ENCODE measurements around the gene MORN4. TPM values are rescaled to one million over a fixed set of nuclear protein-coding genes. Genes with fewer than 3 reads are reported as not detected.

MORN4 gene
- total and polyA plus RNA-seq, 2 of the 13 experiments (the other 11 are each of a cell fraction or from before 2014, with no cell fraction given), result 3.4 to 9.1 TPM

GRCh38 chr10:97640174-97640867 is 7.0 kb upstream of the MORN4 start, which contains the start of gene PI4K2A (continued):
- TF ChIP-seq E2F1 (CRISPR knock-in tag; IDR thresholded peaks at IDR 0.05), result peak; percentile 55; the same call in 1 of the 2 replicates
- TF ChIP-seq RBFOX2 (IDR thresholded peaks at IDR 0.05; ENCODE audit: low read depth, low read length), result peak; percentile 78
- TF ChIP-seq CREB1 (IDR thresholded peaks at IDR 0.05), result peak; percentile 89
- peak; percentile 81 for TF ChIP-seq CREB1 (CRISPR knock-in tag; IDR thresholded peaks at IDR 0.05)
- peak; percentile 98 for TF ChIP-seq ZMYM3 (CRISPR knock-in tag; IDR thresholded peaks at IDR 0.05)
- TF ChIP-seq RFX1 (IDR thresholded peaks at IDR 0.05), result no peak; the same call in 1 of the 2 replicates
- TF ChIP-seq ATF7 (IDR thresholded peaks at IDR 0.05), result no peak
- no peak for TF ChIP-seq ATF7 (CRISPR knock-in tag; IDR thresholded peaks at IDR 0.05)
- TF ChIP-seq SOX5 (CRISPR knock-in tag; IDR thresholded peaks at IDR 0.05; ENCODE audit: borderline replicate concordance), result 0 out of 2 replicates have a peak, but pooled peaks have one; percentile 26
- TF ChIP-seq REST (IDR thresholded peaks at IDR 0.05; ENCODE audit: borderline replicate concordance in 1 of 2, low read depth in 1 of 2, low read length in 2 of 2), result no peak
- TF ChIP-seq MED8 (CRISPR knock-in tag; IDR thresholded peaks at IDR 0.05; ENCODE audit: insufficient replicate concordance), result no peak
- peak; percentile 93 for TF ChIP-seq SAP130 (CRISPR knock-in tag; IDR thresholded peaks at IDR 0.05; ENCODE audit: low read depth)
- no peak for TF ChIP-seq MAF1 (CRISPR knock-in tag; IDR thresholded peaks at IDR 0.05; ENCODE audit: borderline replicate concordance)
- TF ChIP-seq YY1 (IDR thresholded peaks at IDR 0.05; ENCODE audit: insufficient read depth, insufficient replicate concordance, low read depth, low read length), result peak; percentile 27
- no peak for TF ChIP-seq TAF15 (IDR thresholded peaks at IDR 0.05; ENCODE audit: low read depth, low read length, poor library complexity, severe bottlenecking)
- no peak for TF ChIP-seq ZNF430 (CRISPR knock-in tag; IDR thresholded peaks at IDR 0.05)
- TF ChIP-seq MXD4 (CRISPR knock-in tag; IDR thresholded peaks at IDR 0.05), result no peak
- TF ChIP-seq MLLT10 (CRISPR knock-in tag; IDR thresholded peaks at IDR 0.05), result no peak
- TF ChIP-seq PRPF4 (IDR thresholded peaks at IDR 0.05; ENCODE audit: low read depth, low read length, poor library complexity, severe bottlenecking), result no peak
- no peak for TF ChIP-seq ZNF17 (CRISPR knock-in tag; IDR thresholded peaks at IDR 0.05)
- TF ChIP-seq HOXA5 (CRISPR knock-in tag; IDR thresholded peaks at IDR 0.05), result no peak
- TF ChIP-seq NFAT5 (CRISPR knock-in tag; IDR thresholded peaks at IDR 0.05), result no peak

Data from HepG2 (cell line).